SU-DHL-6 (cell line): ENCODE measurements around the gene CCNY.

Experiments used
- H2AFZ ChIP-seq: fragments of 200-600 bp; sonication (generic); 2 replicates; pipeline ENCODE4 v1.6.1; 2014; ENCODE audit warnings: low read depth, mild to moderate bottlenecking, moderate library complexity, mixed read lengths, antibody characterized with exemption, low read length; ENCODE audit not compliant: severe bottlenecking
- H3F3A ChIP-seq: fragments of 200-600 bp; shearing (Covaris generic); 2 replicates; pipeline ENCODE4 v1.6.0; 2016; ENCODE audit warnings: antibody characterized with exemption, mild to moderate bottlenecking; ENCODE audit not compliant: insufficient read depth
- H3K27ac ChIP-seq: fragments of 200-600 bp; sonication (generic); 2 replicates; pipeline ENCODE4 v1.5.1; 2016; ENCODE audit warnings: low read depth, mild to moderate bottlenecking, low read length, moderate library complexity, mixed read lengths
- H3K27me3 ChIP-seq: fragments of 200-600 bp; sonication (generic), shearing (Covaris generic); 2 replicates; pipeline ENCODE4 v1.6.0; 2014; ENCODE audit warnings: mild to moderate bottlenecking, low read length
- H3K36me3 ChIP-seq: fragments of 200-600 bp; sonication (generic); 2 replicates; pipeline ENCODE4 v1.6.1; 2014; ENCODE audit warnings: mild to moderate bottlenecking, low read length, mixed read lengths
- H3K4me2 ChIP-seq: fragments of 300-600, 200-600 bp; shearing (Covaris generic), sonication (generic); 2 replicates; pipeline ENCODE4 v1.6.0; 2014; ENCODE audit warnings: low read length, low read depth, mild to moderate bottlenecking; ENCODE audit not compliant: poor library complexity, severe bottlenecking
- H3K4me3 ChIP-seq: fragments of 200-600 bp; sonication (generic); 2 replicates; pipeline ENCODE4 v1.5.1; 2014; ENCODE audit warnings: antibody characterized with exemption, low read length, mild to moderate bottlenecking, mixed read lengths; ENCODE audit not compliant: insufficient read depth, poor library complexity, severe bottlenecking
- H3K79me2 ChIP-seq: fragments of 200-600 bp; sonication (generic); 2 replicates; pipeline ENCODE4 v1.6.1; 2014; ENCODE audit warnings: mild to moderate bottlenecking, low read length, moderate library complexity; ENCODE audit not compliant: insufficient read depth
- H3K9ac ChIP-seq: fragments of 200-600 bp; sonication (generic); 2 replicates; pipeline ENCODE4 v1.7.0; 2014; ENCODE audit warnings: mild to moderate bottlenecking, low read length
- H3K9me2 ChIP-seq: fragments of 200-600 bp; sonication (generic); replicated peaks from 2 replicates; pipeline ENCODE4 v1.6.1; 2014; ENCODE audit warnings: low read length; ENCODE audit not compliant: insufficient read depth
- H3K9me3 ChIP-seq: fragments of 200-600 bp; sonication (generic); 2 replicates; pipeline ENCODE4 v1.6.1; 2014; ENCODE audit warnings: low read length, mixed read lengths; ENCODE audit not compliant: insufficient read depth
- H4K20me1 ChIP-seq: fragments of 200-600 bp; sonication (generic); 2 replicates; pipeline ENCODE4 v1.6.1; 2014; ENCODE audit warnings: low read depth, mild to moderate bottlenecking, antibody characterized with exemption, low read length, moderate library complexity, mixed read lengths
- CTCF ChIP-seq: fragments of 200-600 bp; sonication (generic); IDR thresholded peaks from one replicate; pipeline ENCODE4 v1.5.1; 2017; ENCODE audit warnings: antibody characterized with exemption, mild to moderate bottlenecking, low read length, moderate library complexity; ENCODE audit not compliant: insufficient read depth, poor library complexity, severe bottlenecking
- EZH2phosphoT487 ChIP-seq: fragments of 200-600 bp; sonication (generic), shearing (Covaris generic); conservative IDR thresholded peaks from 2 replicates; pipeline ENCODE4 v1.6.1; 2018; ENCODE audit warnings: mild to moderate bottlenecking, antibody characterized with exemption, low read length, moderate library complexity, mixed read lengths

Gene CCNY

GRCh38 chr10:35575640-35576039 is 239.3 kb downstream of the CCNY start:
- no peak for TF ChIP-seq CTCF
- no peak for TF ChIP-seq EZH2phosphoT487
- Histone ChIP-seq H4K20me1 (no peaks in the 10 kb centered on the region), H3K9me3 (no peaks in the 10 kb centered on the region), H3K27me3 (no peaks in the 10 kb centered on the region), H3K9me2 (no peaks in the 10 kb centered on the region), H3K36me3 (no peaks in the 10 kb centered on the region), H3K27ac (no peak overlapping the region), H3K9ac (no peak overlapping the region), H3K79me2 (no peaks in the 10 kb centered on the region), H2AFZ (no peak overlapping the region), H3F3A (no peaks in the 10 kb centered on the region), H3K4me3 (no peak overlapping the region), H3K4me2 (no peak overlapping the region)

GRCh38 chr10:35576730-35577129 is 240.4 kb downstream of the CCNY start:
- Histone ChIP-seq H3K36me3 (no peaks in the 10 kb centered on the region), H3K79me2 (no peaks in the 10 kb centered on the region), H3K27me3 (no peaks in the 10 kb centered on the region), H2AFZ (no peak overlapping the region), H3K4me2 (no peak overlapping the region), H3K9me2 (no peaks in the 10 kb centered on the region), H3K4me3 (no peak overlapping the region), H4K20me1 (no peaks in the 10 kb centered on the region), H3K27ac (no peak overlapping the region), H3K9ac (no peak overlapping the region), H3F3A (no peaks in the 10 kb centered on the region), H3K9me3 (no peaks in the 10 kb centered on the region)
- no peak for TF ChIP-seq EZH2phosphoT487

- Histone ChIP-seq H4K20me1 (no peaks in the 10 kb centered on the region), H3K36me3 (no peaks in the 10 kb centered on the region), H3K27me3 (no peaks in the 10 kb centered on the region), H3K4me3 (no peak overlapping the region), H3K79me2 (no peaks in the 10 kb centered on the region), H3K27ac (no peak overlapping the region), H2AFZ (no peak overlapping the region), H3K9me3 (no peaks in the 10 kb centered on the region), H3F3A (no peaks in the 10 kb centered on the region), H3K4me2 (no peak overlapping the region), H3K9me2 (no peaks in the 10 kb centered on the region), H3K9ac (no peak overlapping the region)
- TF ChIP-seq EZH2phosphoT487: no peak
- TF ChIP-seq CTCF: no peak
Observed at GRCh38 chr10:35577926-35578617, 241.8 kb downstream of the CCNY start.

GRCh38 chr10:35578618-35578956 is 242.3 kb downstream of the CCNY start:
- H3K27me3 ChIP-seq: no peaks in the 10 kb centered on the region
- H3K79me2 ChIP-seq: no peaks in the 10 kb centered on the region
- no peak overlapping the region for H3K4me2 ChIP-seq
- H4K20me1 ChIP-seq: no peaks in the 10 kb centered on the region
- H3K9me2 ChIP-seq: no peaks in the 10 kb centered on the region
- H3K9ac ChIP-seq: no peak overlapping the region
- TF ChIP-seq EZH2phosphoT487 (no peak), CTCF (no peak)
- no peak overlapping the region for H2AFZ ChIP-seq
- no peaks in the 10 kb centered on the region for H3F3A ChIP-seq
- no peak overlapping the region for H3K4me3 ChIP-seq
- no peaks in the 10 kb centered on the region for H3K9me3 ChIP-seq
- H3K36me3 ChIP-seq: no peaks in the 10 kb centered on the region
- no peak overlapping the region for H3K27ac ChIP-seq
